Activated naive CD8-positive, alpha-beta T cell treated with anti-CD3 and anti-CD28 coated beads, Interleukin-2, amount 50 U/mL, for 24 hours (primary cell): Measurements from ENCODE around the gene CCDC138.

ENCODE experiments used
- ATAC-seq: fragments of 150-1000 bp; cut with Tn5 transposase; one replicate; pipeline ENCODE4 v1.10.0; 2021
- DNase-seq: peaks from one replicate; pipeline ENCODE4 v3.0.0; 2021
- H3K27ac Mint-ChIP-seq: one replicate; pipeline ENCODE4 v1.8.0; 2021; ENCODE audit warnings: mild to moderate bottlenecking, mixed read lengths
- H3K27me3 Mint-ChIP-seq: one replicate; pipeline ENCODE4 v1.8.0; 2021; ENCODE audit warnings: mixed read lengths
- H3K36me3 Mint-ChIP-seq: one replicate; pipeline ENCODE4 v1.8.0; 2021; ENCODE audit warnings: low read depth, mixed read lengths
- H3K4me1 Mint-ChIP-seq: one replicate; pipeline ENCODE4 v1.8.0; 2021; ENCODE audit warnings: mixed read lengths
- H3K4me3 Mint-ChIP-seq: one replicate; pipeline ENCODE4 v1.8.0; 2021; ENCODE audit warnings: mild to moderate bottlenecking, moderate library complexity, mixed read lengths
- H3K9me3 Mint-ChIP-seq: one replicate; pipeline ENCODE4 v1.8.0; 2021; ENCODE audit warnings: mixed read lengths

Gene CCDC138

DNA sequence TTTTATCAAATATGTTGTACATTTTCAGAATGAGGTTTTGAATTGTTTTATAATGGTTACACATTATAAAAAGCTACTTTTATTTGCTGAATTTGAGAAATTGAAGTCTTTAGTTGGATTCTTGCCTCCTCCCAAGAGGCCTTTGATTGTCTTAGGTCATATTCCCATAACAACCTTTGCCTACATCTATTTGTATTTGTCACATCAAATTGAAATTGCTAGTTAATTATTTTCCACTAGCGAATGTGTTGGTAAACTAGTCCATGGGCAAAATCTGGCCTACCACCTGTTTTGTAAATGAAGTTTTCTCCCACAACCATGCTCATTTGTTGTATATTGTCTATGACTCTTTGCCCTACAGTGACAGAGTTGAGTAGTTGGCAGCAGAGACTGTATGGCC, 60.4 kb downstream of the CCDC138 start:
- no peak for DNase-seq
- Mint-ChIP-seq H3K4me3 (no peak overlapping the region), H3K36me3 (peaks cover 29% of the 10 kb centered on the region), H3K4me1 (no peaks in the 10 kb centered on the region), H3K9me3 (no peaks in the 10 kb centered on the region), H3K27me3 (no peaks in the 10 kb centered on the region), H3K27ac (no peak overlapping the region)
- ATAC-seq, result no peak

DNA sequence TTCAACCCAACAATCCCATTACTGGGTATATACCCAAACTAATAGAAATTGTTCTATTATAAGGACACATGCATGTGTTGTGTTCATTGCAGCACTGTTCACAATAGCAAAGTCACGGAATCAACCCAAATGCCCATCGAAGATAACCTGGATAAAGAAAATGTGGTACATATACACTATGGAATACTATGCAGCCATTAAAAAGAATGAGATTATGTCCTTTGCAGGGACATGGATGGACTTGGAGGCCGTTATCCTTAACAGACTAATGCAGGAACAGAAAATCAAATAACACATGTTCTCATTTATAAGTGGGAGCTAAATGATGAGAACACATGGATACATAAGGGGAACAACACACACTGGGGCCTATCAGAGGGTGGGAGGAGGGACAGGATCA, 65.8 kb downstream of the CCDC138 start:
- Mint-ChIP-seq H3K9me3 (no peaks in the 10 kb centered on the region), H3K4me1 (no peaks in the 10 kb centered on the region), H3K36me3 (peaks cover 30% of the 10 kb centered on the region), H3K4me3 (no peak overlapping the region), H3K27ac (no peak overlapping the region), H3K27me3 (no peaks in the 10 kb centered on the region)
- DNase-seq, result no peak
- no peak for ATAC-seq

DNA sequence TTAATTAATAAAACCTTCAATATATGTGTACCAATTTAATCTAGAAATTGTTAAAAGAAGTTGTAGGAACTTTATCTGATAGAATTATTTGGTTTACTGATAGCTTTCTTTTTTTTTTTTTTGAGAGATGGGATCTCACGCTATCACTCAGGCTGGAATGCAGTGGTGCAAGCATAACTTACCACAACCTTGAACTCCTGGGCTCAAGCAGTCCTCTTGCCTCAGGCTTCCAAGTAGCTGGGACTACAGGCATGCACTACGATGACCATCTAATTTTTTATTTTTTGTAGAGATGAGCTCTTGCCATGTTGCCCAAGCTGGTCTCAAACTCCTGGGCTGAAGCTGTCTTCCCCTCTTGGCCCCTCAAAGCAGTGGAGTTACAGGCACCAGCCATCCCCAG, 66.8 kb downstream of the CCDC138 start:
- Mint-ChIP-seq H3K9me3 (no peaks in the 10 kb centered on the region), H3K4me1 (no peaks in the 10 kb centered on the region), H3K27ac (no peak overlapping the region), H3K4me3 (no peak overlapping the region), H3K27me3 (no peaks in the 10 kb centered on the region), H3K36me3 (peaks cover 33% of the 10 kb centered on the region)
- DNase-seq (no peak), ATAC-seq (no peak)

DNA sequence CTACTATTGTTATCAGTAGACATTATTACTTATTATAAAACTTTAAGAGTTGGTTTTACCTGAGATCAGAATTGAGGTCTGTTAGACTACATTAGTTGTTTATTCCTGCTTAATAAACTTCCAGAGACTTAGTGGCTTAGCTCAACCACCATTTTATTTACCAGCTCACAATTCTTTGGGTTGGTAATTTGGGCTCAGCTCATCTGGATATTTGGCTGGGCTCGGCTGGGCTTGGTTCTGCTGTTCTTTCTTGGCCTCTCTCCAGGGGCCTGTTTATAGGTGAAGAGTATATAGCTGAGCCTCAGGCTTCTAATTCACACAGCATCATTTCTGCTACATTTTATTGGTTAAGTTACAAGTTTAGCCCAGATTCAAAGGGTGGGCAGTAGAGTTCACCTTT, 67.9 kb downstream of the CCDC138 start:
- no peak for ATAC-seq
- DNase-seq, result no peak

DNA sequence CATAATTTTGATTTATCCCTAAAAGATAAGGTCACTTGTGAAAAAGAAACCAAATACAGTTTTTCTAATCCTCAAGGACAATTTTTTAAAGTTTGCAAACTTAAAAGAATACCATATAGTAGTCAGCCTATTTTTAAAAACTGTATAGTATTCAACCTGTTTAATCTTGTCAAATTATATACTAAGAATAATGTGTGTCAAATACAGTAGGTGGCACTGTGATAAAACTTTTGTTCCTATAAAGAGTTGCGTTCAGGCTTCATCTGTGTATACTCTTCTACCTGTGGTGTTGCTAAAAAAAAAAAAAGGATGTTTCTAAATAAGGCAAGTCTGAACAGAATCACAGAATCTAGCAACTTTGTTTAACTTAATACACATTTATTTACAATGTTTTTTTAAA, 68.6 kb downstream of the CCDC138 start:
- H3K27ac Mint-ChIP-seq, result no peak overlapping the region
- ATAC-seq, result no peak
- H3K27me3 Mint-ChIP-seq, result no peaks in the 10 kb centered on the region
- no peaks in the 10 kb centered on the region for H3K9me3 Mint-ChIP-seq
- H3K36me3 Mint-ChIP-seq, result peaks cover 38% of the 10 kb centered on the region
- no peak for DNase-seq
- no peaks in the 10 kb centered on the region for H3K4me1 Mint-ChIP-seq
- H3K4me3 Mint-ChIP-seq, result no peak overlapping the region

More for the DNA sequence above, 67.9 kb downstream of the CCDC138 start:
- H3K4me1 Mint-ChIP-seq, result no peaks in the 10 kb centered on the region
- peaks cover 37% of the 10 kb centered on the region for H3K36me3 Mint-ChIP-seq
- no peaks in the 10 kb centered on the region for H3K9me3 Mint-ChIP-seq
- no peaks in the 10 kb centered on the region for H3K27me3 Mint-ChIP-seq
- no peak overlapping the region for H3K27ac Mint-ChIP-seq
- H3K4me3 Mint-ChIP-seq, result no peak overlapping the region

DNA sequence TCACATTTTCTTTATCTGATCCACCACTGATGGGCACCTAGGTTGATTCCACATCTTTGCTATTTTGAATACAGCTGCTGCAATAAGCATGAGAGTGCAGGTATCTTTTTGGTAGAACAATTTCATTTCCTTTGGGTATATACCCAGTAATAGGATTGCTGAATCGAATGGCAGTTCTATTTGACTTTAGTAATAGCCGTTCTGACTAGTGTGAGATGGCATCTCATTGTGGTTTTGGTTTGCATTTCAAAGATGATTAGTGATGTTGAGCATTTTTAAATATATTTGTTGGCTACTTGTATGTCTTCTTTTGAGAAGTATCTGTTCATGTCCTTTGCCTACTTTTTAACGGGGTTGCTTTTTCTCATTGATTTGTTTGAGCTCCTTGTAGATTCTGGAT, 72.3 kb downstream of the CCDC138 start:
- Mint-ChIP-seq H3K4me1 (no peaks in the 10 kb centered on the region), H3K27me3 (no peaks in the 10 kb centered on the region), H3K27ac (no peak overlapping the region), H3K4me3 (no peak overlapping the region), H3K36me3 (peaks cover 21% of the 10 kb centered on the region), H3K9me3 (no peaks in the 10 kb centered on the region)
- DNase-seq, result no peak
- no peak for ATAC-seq

DNA sequence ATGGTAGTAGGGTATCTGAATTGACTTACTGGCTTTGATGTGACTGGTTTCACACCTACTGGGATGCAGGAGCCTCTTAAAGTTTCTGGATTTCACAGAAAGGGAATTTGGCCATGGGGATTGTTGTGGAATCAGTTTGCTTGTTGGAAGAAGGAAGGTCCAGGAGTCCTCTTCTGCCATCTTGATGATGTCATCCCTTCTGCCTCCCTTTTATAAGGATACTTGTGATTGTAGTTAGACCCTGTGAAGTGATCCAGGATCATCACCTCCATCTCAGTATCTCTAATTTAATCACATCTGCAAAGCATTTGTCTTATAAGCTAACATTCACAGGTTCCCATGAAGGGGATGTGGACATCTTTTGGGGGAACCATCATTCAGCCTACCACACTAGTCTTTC, 79.5 kb downstream of the CCDC138 start:
- no peak overlapping the region for H3K27ac Mint-ChIP-seq
- DNase-seq (no peak), ATAC-seq (no peak)
- H3K4me3 Mint-ChIP-seq, result no peak overlapping the region
- H3K4me1 Mint-ChIP-seq, result no peaks in the 10 kb centered on the region
- peaks cover 26% of the 10 kb centered on the region for H3K9me3 Mint-ChIP-seq
- peaks cover 48% of the 10 kb centered on the region for H3K36me3 Mint-ChIP-seq
- no peaks in the 10 kb centered on the region for H3K27me3 Mint-ChIP-seq

DNA sequence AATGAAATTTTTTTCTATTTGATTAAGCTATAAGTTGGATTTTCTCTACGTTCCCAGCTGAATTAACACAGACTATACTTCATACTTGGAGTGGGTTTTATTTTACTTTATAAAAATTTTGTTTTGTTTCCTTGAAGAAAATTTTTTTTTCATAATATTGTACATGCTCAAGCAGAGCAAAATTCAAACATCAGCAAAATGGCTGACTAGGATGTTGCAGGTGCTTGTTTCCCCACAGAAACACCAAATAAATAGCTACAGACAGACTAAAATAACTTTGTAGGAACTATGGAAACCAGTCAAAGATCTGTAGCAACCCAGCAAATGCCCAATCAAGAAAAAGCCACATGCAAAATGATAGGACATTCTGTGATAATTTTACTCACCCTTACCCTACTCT, 82.3 kb downstream of the CCDC138 start:
- H3K27me3 Mint-ChIP-seq, result no peaks in the 10 kb centered on the region
- no peak overlapping the region for H3K4me3 Mint-ChIP-seq
- ATAC-seq, result no peak
- H3K36me3 Mint-ChIP-seq, result peaks cover 44% of the 10 kb centered on the region
- H3K27ac Mint-ChIP-seq, result no peak overlapping the region
- no peaks in the 10 kb centered on the region for H3K4me1 Mint-ChIP-seq
- peaks cover 26% of the 10 kb centered on the region for H3K9me3 Mint-ChIP-seq
- DNase-seq, result no peak

DNA sequence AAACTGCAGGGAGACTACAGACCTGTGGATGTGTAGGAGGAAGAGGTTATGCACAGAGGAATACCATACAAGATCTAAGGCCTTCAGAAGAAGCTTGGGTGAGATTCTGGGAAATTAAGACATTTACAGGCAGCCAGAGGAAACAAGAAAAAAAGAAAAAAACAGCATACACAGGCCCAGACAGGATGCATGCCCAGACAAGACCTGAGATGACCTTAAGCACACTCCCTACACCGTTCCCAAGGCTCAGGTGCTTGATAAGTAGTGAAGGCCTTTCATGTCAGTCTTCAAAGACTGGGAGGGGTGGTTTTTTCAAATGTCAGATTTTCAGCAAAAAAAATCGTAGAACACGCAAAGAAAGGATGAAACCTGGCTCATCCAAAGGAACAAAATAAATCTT, 83.0 kb downstream of the CCDC138 start:
- H3K27ac Mint-ChIP-seq, result no peak overlapping the region
- DNase-seq, result no peak
- peaks cover 26% of the 10 kb centered on the region for H3K9me3 Mint-ChIP-seq
- H3K36me3 Mint-ChIP-seq, result peaks cover 43% of the 10 kb centered on the region
- H3K4me1 Mint-ChIP-seq, result no peaks in the 10 kb centered on the region
- ATAC-seq, result no peak
- no peaks in the 10 kb centered on the region for H3K27me3 Mint-ChIP-seq
- H3K4me3 Mint-ChIP-seq, result no peak overlapping the region

DNA sequence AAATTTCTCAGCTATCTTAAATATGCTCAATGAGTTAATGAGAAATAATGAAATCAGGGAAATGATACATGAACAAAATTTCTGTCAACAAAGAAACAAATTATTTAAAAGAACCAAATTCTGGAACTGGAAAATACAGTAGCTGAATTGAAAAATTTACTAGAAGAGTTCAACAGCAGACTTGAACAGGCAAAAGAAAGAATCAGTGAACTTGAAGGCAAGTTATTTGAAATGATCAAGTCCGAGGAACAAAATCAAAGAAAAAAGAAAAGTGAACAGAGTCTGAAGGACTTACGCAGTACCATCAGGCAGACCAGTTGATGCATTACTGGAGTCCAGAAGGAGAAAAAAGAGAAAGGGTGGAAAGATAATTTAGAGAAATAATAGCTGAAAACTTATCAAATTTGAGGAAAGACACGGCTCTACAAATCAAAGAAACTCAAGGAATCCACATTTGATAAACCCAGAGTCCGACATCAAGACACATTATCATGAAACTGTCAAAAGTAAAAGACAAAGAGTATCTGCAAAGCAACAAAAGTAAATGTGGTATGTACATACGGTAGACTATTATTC, 83.6 kb downstream of the CCDC138 start:
- Mint-ChIP-seq H3K4me3 (no peak overlapping the region), H3K27me3 (no peaks in the 10 kb centered on the region), H3K9me3 (peaks cover 26% of the 10 kb centered on the region), H3K36me3 (peaks cover 42% of the 10 kb centered on the region), H3K27ac (no peak overlapping the region), H3K4me1 (no peaks in the 10 kb centered on the region)
- ATAC-seq, result no peak
- DNase-seq, result no peak

DNA sequence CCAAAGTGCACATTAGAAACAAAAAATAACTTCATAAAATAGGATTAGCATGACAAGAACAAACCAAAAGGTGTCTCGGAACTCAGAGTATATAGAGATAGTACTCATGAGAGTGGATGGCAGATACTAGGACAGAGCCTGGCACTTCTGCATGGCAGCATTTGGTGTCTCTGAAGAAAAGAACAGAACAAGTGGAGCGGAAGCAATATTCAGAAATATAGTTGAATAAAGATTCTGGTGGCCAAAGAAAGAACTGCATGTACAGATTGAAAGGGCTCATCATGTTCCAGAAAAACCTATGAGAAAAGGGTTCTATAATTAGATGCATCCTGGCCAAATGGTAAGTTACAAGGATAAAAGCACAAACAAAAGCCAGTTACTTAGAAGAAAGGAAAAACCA, 90.9 kb downstream of the CCDC138 start:
- Mint-ChIP-seq H3K4me3 (no peak overlapping the region), H3K27ac (no peak overlapping the region), H3K4me1 (no peaks in the 10 kb centered on the region), H3K27me3 (no peaks in the 10 kb centered on the region), H3K9me3 (peaks cover 27% of the 10 kb centered on the region), H3K36me3 (peaks cover 20% of the 10 kb centered on the region)
- DNase-seq (no peak), ATAC-seq (no peak)

DNA sequence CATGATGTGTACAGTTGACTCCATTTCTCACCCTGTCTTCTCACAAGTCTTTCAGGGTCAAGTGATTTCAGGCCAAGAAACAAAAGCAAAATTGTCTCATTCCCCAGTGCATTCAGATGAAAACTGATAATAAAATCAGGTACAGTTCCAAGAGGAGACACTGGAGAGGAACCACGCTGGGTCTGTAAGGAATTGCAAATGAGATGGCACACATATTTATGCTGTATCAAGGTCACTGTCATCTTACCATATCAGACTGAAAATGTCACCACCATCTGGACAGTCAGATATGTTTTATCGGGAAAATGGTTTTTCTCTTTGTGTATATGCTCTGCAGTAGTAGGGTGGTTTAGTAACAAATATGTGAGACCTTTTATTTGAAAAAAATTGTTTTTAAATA, 91.7 kb downstream of the CCDC138 start:
- H3K36me3 Mint-ChIP-seq, result peaks cover 20% of the 10 kb centered on the region
- peaks cover 29% of the 10 kb centered on the region for H3K9me3 Mint-ChIP-seq
- no peaks in the 10 kb centered on the region for H3K4me1 Mint-ChIP-seq
- DNase-seq (no peak), ATAC-seq (no peak)
- H3K4me3 Mint-ChIP-seq, result no peak overlapping the region
- H3K27ac Mint-ChIP-seq, result no peak overlapping the region
- H3K27me3 Mint-ChIP-seq, result no peaks in the 10 kb centered on the region

DNA sequence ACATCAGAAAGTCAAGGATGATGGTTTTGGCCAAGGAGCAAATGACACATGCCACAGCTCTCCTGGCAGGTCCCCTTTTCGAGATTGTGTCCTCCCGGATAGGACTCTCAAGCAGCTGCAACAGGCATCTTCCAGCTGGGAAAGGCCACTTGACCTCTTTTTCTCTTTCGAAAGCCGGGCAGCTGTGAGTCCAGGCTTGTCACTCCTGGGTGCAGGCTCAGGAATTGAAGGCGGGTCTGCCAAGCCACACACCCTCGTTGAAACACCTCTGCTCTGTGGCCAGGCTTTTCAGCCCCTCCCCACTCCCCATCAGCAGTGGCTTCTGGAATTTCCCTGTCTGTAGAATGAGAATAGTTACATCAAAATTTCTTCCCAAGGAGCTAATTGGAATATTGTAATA, 98.0 kb downstream of the CCDC138 start:
- no peaks in the 10 kb centered on the region for H3K4me1 Mint-ChIP-seq
- H3K27me3 Mint-ChIP-seq, result no peaks in the 10 kb centered on the region
- H3K9me3 Mint-ChIP-seq, result peaks cover 50% of the 10 kb centered on the region
- H3K36me3 Mint-ChIP-seq, result peaks cover 10% of the 10 kb centered on the region
- no peak for ATAC-seq
- H3K27ac Mint-ChIP-seq, result no peak overlapping the region
- no peak overlapping the region for H3K4me3 Mint-ChIP-seq
- no peak for DNase-seq

DNA sequence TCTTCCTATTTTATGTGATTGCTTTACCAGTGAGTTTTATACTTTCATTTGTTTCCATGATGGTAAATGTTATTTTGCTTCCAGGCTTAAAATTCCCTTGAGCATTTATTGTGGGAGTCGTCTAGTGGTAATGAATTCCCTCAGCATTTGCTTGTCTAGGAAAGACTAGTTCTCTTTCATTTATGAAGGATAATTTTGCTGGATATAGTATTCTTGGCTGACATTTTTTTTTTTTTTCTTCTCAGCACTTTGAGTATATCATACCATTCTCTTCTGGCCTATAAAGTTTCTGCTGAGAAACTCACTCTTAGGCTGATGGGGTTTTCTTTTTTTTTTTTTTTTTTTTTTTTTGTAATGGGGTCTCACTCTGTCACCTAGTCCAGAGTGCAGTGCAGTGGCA, 103.3 kb downstream of the CCDC138 start:
- Mint-ChIP-seq H3K27me3 (no peaks in the 10 kb centered on the region), H3K4me1 (no peaks in the 10 kb centered on the region), H3K27ac (no peak overlapping the region), H3K9me3 (peaks cover 52% of the 10 kb centered on the region), H3K36me3 (peaks cover 27% of the 10 kb centered on the region), H3K4me3 (no peak overlapping the region)
- DNase-seq, result no peak
- no peak for ATAC-seq

DNA sequence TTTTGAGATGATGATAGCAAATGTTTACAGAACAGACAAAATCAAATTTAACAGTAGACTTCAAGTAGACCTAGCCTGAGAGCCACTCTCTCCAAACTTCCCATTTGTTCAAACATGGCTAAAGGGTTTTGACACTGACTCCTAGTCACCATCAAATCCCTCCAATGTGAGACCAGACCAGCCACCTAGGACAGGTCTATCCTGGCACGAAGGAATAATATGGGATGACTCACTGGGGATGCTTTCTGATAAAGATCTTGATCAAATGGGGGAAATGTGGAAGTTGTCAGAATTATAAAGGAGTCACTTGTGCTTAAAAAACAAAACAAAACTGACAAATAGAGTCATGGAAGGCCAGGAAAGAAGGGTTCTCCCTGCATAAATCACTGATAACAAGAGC, 106.7 kb downstream of the CCDC138 start:
- DNase-seq, result no peak
- Mint-ChIP-seq H3K36me3 (peaks cover 29% of the 10 kb centered on the region), H3K27ac (no peak overlapping the region), H3K9me3 (peaks cover 37% of the 10 kb centered on the region), H3K4me3 (no peak overlapping the region), H3K27me3 (no peaks in the 10 kb centered on the region), H3K4me1 (no peaks in the 10 kb centered on the region)
- no peak for ATAC-seq

DNA sequence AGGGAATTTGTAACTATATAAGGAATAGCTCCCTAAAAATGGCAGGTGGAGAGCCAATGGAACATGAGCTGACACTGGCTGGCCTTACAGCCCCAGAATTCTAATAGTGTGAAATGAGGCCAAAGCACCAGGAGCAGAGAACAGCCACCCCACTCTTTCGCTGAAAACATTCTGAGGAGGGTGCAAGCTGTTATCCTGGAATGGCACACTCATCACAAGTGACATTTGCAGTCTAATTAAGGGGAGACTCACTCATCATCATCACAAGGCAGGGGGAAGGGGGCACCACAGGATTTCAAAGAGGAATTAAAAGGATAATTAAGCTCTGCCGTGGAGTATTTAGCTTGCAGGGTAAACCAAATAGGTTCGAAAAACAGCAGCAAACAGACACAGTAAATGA, 108.2 kb downstream of the CCDC138 start:
- Mint-ChIP-seq H3K36me3 (peaks cover 24% of the 10 kb centered on the region), H3K27ac (no peak overlapping the region)

More for the DNA sequence above, 108.2 kb downstream of the CCDC138 start:
- no peaks in the 10 kb centered on the region for H3K27me3 Mint-ChIP-seq
- H3K4me3 Mint-ChIP-seq, result no peak overlapping the region
- DNase-seq (no peak), ATAC-seq (no peak)
- H3K4me1 Mint-ChIP-seq, result peaks cover 2% of the 10 kb centered on the region
- peaks cover 27% of the 10 kb centered on the region for H3K9me3 Mint-ChIP-seq
